ENCODE results near the gene USP3.
"Not testable (repeated sequence)": the region's sequence is repeated elsewhere in the genome, so short reads cannot be mapped to it uniquely, and the experiment has no call there.

The USP3 gene

DNA sequence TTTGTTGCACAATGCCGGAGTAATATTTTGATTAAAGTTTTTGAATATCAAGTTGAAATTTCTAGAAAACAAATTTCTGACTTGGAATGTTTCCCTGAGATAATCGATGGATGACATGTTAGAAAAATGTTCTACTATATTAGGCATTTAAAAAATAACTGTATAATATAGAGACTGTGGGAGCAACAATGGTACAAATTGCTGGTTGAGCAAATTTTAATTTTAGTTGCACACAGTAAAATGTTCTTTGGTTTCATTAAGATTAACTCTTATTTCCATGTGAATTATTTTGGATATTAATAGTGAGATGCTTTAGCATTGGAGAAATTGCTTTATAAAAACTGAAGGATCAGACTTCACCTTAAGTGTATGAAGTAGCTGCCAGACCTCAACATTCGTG lies 9.3 kb downstream of the USP3 start:
- no peak for DNase-seq

DNA sequence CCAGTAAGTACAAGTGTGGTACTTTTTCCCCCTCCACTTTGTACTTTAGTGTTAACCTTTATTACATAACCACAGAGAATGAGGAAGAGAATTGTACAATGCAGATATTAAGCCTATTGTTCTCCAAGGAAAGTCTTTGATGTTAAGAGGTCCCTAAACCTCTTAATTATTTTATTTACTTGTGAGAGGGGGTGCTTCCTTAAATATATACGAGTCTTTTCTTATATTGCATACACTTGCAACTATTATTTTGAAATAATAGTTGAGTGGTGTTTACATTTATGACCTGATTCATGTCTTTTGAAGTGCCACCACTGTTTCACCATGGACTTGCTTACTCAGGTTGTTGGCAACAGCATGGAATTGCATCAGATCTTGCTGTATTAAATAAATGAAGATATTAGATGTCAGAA lies 10.1 kb downstream of the USP3 start:
- DNase-seq, result no peak

DNA sequence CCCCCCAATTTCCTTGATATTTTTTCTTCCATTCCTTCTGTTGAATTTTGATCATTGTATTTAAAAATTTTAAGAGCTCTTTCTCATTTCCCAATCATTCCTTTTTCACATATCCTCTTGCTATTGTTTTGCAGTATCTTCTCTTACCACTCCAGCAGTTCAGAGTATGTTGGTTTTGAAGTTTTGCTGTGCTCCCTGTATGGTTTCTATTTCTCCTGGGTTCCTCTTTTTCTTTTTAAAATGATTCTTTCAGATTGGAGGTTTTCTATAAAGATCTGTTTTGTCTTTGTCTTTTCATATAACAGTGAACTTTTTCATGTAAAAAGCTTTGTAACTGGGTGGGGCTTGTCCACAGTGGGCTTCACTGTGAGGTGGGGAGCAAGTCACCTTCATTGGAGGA lies 12.8 kb downstream of the USP3 start:
- DNase-seq, result no peak

DNA sequence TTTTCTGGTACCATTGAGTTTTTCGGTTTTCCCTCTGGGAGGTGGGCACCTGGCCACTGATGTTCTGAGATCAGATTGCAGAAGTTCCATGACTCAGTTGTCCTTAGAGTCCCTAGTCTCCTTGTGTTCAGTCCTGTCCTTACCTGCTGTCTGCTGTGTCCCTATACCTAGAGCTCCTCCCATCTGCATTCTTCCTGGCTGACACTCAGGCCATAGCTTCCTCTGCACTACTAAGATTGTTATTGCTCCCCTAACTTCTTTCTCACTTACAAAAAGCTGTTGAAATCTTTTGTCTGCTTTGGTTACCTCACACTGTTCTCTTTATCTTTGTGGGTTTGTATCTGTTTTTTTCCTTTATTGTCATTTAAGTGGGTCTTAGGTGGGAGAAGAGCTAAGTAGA lies 13.2 kb downstream of the USP3 start:
- DNase-seq, result no peak

DNA sequence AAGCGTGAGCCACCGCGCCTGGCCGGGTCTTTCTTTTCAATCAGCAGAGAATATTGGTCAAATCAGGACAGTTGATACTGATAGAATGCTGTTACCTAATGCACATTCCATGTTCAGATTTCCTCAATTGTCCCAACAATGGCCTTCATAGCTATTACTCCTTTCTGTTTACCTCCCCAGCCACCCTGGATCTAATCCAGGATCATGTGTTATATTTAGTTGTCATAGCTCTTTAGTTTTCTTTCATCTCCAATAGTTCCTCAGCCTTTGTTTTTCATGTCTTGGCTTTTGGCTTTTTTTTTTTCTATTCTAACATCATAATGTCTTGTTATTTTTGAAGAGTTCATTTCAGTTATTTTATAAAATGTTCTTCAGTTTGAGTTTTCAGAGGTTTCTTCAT lies 14.6 kb downstream of the USP3 start:
- DNase-seq, result no peak

DNA sequence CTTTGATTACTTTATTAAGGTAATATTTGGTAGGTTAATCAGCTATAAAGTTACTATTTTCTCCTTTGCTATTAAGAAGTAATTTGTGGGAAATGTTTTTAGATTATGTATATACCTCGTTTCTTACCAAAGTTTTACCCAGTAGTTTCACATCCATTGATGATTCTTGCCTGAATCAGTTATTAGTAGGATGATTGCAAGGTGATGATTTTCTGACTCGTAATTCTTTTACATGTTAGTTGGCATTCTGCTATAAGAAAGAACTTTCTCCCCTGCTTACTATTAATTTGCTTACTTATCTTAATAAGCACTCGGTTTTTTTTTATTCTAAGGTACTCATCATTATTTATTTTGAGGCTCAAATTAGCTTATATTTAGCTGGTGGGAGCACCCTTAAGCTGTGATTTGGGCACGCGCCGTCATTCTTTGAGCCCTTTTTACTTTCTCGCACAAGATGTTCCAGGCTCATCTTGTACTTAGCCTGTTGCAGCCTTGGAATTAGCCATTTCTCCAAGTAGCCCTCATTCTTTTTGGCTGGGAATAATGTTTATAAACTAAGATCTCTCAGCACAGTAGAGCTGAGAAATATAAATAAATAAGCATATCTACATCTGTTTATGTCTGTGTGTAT lies 15.3 kb downstream of the USP3 start:
- no peak for DNase-seq

DNA sequence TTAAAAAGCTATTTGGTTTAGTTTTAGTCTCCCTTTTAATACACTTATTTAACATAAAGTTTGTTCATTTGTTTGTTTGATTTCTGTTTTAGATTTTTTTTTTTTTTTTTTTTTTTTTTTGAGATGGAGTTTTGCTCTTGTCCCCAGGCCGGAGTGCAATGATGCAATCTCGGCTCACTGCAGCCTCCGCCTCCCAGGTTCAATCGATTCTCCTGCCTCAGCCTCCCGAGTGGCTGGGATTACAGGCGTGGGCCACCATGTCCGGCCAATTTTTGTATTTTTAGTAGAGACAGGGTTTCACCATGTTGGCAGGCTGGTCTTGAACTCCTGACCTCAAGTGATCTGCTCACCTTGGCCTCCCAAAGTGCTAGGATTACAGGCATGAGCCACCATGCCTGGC lies 16.1 kb downstream of the USP3 start:
- not testable (repeated sequence) for DNase-seq

DNA sequence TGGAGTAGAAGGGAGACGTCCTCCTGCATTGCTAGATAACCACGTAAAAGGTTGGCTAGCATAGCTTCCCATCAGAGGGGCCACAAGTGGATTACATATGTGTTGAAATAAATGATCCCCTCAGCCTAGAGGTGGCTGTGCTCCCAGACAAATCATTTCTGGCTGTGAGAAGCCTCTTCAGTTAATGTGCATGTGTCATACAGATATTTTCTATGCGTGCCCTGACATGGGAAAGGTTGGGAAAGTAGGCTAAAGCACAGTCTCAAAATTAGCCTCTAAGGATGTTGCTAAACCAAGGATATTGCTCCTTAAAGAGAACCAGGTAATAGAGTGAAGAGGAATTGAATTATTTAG lies 17.8 kb downstream of the USP3 start:
- no peak for DNase-seq

DNA sequence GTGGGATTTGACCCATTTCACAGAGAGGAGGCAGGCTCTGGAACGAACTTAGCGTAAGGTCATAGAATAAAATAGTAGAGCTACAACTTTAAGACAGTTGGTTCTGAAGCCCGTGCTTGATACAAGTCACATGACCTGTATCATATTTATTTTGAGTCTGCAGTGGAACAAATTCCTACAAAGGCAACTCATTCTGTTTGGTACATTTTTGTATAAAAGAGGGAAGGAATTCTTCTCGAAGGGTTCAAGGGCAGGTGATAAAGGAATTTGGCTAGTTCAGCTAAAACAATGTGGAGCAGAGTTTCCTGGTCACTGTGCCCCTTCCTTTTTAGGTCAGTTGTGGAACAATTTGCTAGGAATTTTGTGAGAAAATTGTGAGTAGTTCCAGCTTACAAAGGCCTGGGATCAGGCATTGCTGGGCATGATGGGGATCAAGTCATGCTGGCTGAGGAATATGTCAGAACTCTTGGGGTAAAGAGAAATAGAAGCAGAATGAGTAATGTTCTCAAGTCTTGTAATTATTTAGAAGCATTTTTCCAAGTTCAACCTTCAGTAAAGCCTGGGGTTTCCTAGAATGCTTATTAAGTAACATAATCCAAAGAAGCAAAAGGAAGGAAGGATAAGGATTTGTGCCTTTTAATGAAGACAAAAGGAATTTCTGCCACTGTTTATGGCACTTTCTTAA lies 19.1 kb downstream of the USP3 start:
- no peak for DNase-seq

DNA sequence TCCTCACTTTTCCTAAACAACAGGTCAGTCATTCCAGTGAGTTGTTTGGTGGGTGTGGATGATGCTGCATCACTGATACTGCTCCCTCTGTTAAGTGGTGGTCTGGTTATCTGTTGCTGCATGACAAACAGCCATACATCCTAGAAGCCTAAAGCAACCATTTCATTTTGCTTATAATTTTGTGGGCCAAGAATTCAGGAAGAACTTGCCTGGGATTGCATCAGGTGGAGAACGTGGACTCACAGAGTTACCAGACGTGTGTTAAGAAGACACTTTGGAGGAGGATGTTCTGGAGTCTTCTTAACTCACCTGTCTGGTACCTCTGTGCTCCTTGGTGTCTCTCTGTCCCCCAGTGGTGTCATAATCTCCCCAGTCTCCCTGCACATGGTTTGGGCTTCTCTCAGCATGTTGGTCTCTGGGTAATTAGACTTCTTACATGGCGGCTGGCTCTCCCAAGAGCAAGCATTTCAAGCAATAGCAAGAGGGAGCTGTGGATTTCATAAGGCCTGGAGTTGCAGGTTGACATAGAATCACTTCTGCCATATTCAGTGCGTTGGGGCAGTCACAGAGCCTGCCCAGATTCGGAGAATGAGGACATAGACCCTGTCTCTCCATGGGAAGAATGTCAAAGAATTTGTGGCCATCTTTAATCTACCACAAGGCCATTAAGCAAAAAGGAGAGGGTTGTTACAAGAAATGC lies 20.1 kb downstream of the USP3 start:
- no peak for DNase-seq

DNA sequence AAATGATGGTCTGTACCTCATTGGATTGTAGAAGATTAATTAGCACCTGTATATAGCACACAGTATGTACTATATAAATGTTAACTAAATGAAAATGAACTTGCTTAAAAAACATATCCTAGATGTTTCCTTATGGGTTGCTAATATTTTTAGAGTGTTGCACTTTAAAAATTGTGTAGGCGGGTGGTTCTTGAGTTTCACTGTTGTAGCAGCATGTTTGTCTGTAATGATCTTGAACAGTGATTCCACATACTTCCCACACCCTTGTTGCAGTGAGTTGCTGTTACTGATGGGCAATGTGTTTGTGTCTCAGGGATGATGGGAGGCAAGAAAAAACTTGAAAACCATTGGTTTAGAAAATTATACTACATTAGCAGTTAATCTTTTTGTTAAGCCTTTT lies 22.0 kb downstream of the USP3 start:
- DNase-seq, result no peak

DNA sequence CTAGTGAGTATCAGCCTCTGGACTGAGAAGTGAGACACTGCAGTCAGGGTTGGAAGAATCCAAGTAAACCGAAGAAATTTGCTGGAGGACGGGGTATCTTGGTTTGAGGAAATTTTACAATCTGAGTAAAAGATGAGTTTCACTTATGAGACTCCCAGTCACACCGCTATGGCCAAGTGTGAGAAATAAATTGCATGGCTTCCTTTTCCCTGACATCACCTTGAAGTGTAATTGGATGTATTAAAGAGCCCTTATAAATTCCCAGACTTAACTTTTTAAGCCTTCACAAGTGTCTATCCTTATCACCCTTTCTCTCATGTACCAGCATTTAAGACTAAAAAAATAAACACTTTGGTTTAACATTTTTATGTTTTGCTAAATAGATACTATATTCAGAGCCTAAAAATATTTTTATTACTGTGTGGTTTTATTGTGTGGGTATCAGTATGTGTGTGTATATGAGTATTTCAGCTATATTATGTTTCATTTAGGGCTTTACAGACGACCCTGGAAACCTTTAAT lies 23.8 kb downstream of the USP3 start:
- no peak for DNase-seq

DNA sequence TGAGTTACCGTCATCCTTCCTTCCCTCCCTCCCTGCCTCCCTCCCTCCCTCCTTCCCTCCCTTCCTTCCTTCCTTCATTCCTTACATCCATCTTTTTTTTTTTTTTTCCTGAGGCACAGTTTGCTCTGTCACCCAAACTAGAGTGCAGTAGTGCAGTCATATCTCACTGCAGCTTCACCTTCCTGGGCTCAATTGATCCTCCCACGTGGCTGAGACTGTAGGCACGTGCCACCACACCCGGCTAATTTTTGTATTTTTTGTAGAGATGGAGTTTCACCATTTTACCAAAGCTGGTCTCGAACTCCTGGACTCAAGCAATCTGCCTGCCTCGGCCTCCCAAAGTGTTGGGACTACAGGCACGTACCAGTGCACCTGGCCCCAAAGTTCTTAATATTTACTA lies 25.8 kb downstream of the USP3 start:
- no peak for DNase-seq

DNA sequence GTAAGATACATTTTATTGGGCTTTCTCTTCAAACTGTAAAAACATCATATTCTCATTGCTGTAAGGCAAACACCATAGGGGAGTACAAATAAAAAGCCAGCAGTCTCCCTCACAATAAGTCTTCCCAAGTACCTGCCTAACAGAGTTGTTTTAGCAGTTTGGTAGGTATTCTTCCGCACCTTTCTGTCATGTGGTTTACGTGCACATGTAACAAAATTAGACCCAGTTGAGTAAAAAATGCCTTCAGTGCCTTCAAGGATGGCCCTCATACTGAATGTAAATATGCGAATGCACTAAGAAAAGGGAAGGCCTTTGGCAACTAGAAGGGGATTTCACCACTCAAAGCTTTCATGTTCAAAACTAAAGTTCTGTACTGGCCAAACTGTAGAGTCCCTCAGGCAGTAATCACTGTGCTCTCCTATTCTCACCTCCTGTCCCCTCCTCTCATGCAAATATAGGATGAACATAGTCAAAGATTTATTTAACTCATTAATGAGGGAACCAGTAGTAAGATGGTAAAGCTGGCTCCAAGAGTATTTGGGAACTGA lies 26.4 kb downstream of the USP3 start:
- no peak for DNase-seq

DNA sequence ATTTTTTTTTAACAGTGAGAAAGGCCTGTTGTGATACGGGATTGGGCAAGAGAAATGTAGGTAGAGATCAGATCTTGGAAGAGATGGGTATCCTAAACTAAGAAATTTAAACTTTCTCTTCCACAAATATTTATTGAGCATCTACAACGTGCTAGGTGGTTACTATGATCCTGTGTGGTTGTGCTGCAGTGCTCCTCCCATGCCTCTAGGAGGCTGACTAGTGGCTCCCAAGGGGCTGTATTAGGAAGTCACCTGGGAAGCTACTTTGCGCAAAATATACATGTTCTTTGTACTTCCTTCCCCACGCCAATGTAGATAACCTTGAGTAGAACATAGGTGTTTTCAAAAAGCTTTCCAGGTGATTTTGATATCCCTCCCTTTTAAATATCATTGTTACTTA lies 27.2 kb downstream of the USP3 start:
- DNase-seq, result no peak

DNA sequence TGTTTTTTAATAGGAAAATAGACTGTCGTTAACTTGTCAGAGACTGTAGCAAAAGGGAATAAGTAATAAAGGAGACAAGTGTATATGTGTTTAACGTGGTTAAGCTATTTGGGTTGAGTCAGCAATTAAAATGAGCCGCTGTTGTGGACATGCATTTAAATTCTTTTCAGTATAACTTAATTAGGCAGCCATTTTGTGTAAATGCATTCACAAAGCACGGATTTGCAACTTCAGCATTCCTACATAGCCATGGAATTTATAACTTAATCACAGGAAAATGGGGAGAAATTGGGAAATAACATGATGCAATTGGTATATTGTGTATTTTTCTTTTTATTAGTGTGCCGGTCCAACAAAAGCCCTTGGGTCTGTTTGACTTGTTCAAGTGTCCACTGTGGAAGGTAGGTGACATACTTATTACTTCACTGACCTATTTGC lies 27.9 kb downstream of the USP3 start:
- DNase-seq, result no peak

DNA sequence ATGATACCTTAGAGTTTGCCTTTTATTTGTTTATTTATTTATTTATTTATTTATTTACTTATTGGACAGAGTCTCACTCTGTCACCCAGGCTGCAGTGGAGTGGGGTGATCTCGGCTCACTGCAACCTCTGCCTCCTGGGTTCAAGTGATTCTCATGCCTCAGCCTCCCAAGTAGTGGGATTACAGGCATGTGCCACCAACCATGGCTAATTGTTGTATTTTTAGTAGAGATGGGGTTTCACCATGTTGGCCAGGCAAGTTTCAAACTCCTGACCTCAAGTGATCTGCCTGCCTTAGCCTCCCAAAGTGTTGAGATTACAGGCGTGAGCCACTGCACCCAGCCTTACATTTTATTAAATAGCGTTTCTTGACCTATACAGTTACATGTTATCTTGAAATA lies 30.5 kb downstream of the USP3 start:
- not testable (repeated sequence) for DNase-seq

DNA sequence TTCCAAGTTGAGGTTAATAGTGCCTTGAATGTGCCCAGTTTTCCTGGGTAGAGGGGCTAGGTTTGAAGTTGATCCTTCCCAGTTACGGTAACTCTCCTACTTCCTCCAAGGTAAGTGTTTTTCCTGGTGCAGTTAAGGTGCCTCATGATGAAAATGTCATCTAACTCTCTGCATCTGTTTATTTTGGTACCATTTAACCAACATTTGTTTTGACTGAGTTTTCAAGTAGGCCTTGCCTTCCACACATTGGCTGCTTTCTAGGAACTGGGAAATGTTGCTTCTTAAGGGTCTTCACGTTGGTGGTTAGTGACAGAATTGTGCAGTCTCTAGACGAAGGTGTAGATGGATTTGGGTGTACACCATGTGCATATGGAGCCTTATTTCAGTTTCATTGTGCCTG lies 31.3 kb downstream of the USP3 start:
- DNase-seq, result no peak

DNA sequence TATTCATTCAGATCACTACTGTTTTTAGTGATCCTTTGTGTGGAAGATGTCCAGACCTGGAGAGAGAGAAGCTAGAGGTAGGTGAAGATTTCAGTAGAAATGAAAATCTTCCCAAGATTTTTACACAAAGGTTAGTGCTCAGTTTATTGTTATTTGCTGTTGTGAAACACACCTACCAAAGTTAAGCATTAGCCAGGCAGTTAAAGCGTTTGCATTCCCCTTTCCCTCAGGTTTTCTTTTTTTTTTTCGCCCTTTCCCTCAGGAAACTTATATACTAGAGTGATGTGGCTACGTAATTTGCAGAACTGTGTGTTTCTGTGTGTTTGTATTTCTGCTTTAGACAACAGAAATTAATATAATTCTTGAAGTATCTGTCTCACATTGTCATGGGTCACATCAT lies 34.5 kb downstream of the USP3 start:
- no peak for DNase-seq

DNA sequence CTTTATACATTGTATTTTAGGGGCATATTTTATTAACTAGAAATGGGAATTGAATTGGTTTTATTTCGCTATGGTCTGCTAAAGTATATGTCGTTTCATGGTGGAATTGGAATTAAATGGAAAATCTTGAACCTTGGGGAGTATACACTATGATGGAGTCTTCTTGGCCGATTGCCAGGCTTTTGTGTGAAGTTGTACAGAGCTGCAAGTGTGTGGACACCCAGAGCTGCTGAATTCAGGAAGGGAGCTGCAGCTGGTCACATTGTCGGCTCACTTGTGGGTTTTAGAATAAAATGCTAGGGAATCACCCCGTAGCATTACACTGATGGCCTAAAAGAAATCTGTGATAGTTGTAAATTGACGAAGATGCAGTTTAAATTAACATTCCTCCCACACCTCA lies 35.1 kb downstream of the USP3 start:
- no peak for DNase-seq

DNA sequence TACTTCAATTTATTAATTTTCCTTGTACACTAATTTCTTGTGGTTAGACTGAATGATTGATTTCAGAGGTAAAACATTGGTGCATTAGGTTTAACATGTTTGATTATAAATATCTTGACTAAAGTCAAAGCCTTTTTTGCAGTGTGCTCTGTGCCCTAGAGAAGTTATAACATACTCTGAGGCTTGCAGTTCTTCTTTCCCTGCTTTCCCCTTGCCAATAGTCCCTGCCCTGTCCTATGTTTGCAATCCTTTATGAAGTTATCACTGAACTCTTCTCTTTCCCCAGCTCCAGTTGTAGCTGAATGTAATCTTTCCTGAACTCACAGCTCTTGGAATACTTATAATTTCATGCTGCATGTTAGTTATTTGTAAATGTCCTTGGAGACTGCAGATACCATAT lies 35.6 kb downstream of the USP3 start:
- no peak for DNase-seq

DNA sequence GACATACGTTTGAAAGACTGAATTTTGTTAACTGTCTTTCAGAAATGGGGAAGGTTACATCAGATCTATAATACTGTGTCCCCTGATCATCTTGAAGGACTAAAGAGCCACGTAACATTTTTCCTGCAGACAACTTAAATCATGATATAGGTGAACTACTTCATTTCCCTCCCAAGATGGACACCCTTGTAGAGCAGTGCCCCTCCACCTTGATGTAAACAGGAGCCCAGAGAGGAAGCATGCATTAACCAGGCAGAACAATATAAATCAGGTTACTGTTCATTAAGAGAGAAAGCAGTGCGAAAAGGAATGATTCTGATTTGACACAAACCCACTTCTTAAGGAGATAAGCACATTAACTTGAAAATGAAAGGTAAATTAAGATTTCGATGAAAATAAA lies 36.1 kb downstream of the USP3 start:
- no peak for DNase-seq

DNA sequence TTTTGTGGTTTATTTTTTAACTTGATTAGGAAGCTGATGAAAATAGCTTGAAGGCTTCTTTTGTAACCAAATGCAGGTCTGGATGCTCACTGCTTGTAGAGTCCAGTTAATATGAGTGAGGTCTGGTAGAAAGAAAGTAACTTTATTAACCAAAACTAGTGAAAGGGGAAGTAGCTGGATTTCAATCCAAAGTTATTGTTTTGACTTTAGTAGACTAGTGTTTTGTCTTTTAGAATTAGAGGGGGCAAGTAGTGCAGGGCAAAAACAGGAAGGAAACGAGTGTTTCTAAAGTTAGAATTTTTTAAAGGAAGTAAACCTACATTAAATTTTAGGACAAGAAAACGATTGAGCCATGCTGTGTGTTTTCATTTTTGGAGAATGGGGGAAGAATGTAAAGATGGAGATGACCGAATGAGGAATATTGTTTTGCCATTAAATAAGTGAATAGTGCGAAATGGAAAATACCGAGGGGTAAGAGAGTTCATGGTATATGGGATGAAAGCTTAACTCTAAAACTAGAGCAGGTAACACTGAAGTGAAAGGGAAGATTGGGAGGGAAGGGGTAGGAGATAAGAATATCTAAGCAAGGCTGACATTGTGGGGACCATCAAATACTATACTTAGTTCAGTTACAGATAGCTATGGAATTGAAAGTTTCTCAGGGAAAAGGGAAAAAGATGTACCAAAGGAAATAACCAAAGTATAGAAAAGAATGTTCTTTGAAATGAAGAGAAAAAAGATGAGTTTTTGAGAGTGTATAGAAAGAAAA lies 40.0 kb downstream of the USP3 start:
- DNase-seq, result no peak

All from GOT3 (cell line).